Fibroblast of skin of right quadriceps (primary cell): ENCODE measurements around the gene MMP8.
A peak's percentile ranks its signal among the peaks of the same experiment; 100 is the strongest.

ENCODE experiments used
- DNase-seq: peaks from one replicate; pipeline ENCODE4 v3.0.0-alpha.2; 2013

The MMP8 gene

GRCh38 chr11:102722821-102723220 lies 1.9 kb downstream of the MMP8 start:
- no peak for DNase-seq

DNA sequence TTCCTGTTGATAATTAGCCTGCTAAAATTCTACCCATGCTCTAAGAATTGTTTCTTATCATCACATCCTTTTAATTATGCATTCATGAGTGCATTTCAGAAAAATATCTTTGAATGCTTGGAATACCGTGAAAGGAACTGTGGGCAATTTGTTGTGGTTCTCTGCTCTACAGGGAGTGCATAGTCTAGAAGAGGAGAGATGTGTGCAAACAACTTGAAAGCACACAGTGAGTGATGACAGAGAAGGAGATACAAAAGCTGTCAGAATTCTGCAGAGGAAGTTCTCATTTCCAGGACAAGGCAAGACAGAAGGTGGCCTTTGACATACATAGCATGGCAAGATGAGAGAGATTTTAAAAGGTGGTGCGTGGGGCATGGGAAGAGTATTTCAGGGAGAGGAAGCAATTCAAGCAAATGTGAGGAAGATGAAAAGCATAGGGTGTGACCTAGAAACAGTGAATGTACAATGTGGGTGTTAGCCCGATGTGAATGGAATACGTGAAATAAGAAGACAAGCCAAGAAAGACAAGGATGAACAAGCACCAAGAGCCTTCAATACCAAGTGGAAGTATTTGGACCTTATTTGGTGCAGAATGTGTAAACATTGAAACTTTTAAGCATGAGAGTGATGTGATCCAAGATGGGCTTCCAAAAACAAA lies 5.0 kb downstream of the MMP8 start:
- DNase-seq, result peak; percentile 13

DNA sequence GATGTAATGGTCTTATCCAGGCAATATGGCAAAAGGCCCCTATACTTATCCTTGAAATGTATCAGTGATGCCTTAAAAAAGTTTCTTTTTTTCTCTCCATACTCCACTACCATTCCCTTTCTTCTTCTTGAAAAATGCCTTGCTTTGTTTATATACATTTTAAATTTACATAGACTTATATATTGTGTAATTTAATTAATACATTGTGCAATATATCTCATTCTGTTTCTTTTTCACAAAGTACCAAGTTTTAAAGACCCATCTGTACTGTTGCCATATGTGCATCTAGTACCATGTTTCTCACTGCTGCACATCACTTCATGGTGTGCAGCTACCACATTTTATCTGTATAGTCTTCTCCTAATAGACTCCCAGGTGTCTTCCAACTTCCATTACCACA lies 7.5 kb downstream of the MMP8 start:
- DNase-seq, result no peak

DNA sequence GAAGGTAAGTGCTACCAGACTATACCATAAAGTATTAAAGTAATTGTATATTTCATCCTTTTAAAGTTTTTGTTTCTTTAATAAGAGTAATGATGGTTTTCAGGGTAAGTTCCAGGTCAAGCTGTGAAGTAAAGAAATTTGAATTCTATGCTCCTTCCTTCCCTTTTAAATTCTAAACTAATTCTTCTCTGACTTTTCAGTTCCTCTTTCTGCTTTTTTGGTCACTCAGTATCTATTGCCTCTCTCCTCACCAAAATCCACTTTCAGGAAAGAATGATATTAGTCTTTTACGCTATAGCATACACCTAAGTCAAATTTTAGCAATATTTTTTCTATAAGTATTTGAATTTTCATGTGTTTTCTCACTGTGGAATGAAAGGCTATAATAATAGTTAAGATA lies 8.2 kb downstream of the MMP8 start:
- DNase-seq, result no peak

GRCh38 chr11:102712137-102712536 lies 12.6 kb downstream of the MMP8 start:
- no peak for DNase-seq

- DNase-seq, result peak; percentile 8
Observed at GRCh38 chr11:102709201-102709945, 15.4 kb downstream of the MMP8 start.

- no peak for DNase-seq
Observed at GRCh38 chr11:102708654-102709053, 16.1 kb downstream of the MMP8 start.

DNA sequence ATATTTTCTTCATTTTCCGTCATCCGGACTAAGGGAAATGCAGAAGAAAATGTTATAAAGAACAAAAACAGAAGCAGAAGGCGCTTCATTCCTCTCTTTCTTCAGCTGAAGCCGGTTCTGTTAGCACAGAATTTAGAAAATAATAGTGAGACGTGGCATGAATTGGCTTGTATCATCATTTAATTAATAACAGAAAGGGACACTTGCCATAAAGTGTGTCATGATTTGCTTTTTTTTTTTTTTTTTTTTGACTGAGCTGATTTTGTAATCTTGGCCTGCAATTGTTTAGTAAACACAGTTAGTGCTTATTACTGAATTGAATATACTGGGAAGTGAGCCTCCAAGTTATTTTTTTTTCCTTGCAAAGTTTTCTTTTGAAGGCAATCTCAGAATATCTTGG lies 19.1 kb downstream of the MMP8 start, which contains the start of gene MMP27:
MMP27 (minus strand) TSS at position 144 of the 400 bp plus-strand sequence; CDS start at position 89, 55 bp downstream.
- no peak for DNase-seq

DNA sequence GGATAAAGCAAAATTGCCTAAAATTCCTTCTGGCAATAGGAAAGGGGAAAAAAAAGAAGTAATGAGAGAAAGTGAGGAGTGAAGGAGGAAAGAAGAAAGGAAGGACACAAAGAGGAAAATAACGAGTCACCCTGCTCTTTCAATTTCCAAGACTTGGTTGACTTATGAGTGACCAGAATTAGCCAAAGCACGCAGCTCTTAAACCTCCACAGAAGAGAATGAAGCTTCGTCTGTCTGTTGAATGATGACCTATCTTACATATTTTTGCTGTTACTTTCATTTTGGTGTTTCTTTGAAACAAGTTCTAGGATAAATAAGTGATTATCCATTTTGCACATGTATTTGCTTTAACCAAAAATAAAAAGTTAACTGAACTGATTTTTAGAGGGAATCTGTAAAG lies 19.9 kb downstream of the MMP8 start:
- DNase-seq, result no peak

DNA sequence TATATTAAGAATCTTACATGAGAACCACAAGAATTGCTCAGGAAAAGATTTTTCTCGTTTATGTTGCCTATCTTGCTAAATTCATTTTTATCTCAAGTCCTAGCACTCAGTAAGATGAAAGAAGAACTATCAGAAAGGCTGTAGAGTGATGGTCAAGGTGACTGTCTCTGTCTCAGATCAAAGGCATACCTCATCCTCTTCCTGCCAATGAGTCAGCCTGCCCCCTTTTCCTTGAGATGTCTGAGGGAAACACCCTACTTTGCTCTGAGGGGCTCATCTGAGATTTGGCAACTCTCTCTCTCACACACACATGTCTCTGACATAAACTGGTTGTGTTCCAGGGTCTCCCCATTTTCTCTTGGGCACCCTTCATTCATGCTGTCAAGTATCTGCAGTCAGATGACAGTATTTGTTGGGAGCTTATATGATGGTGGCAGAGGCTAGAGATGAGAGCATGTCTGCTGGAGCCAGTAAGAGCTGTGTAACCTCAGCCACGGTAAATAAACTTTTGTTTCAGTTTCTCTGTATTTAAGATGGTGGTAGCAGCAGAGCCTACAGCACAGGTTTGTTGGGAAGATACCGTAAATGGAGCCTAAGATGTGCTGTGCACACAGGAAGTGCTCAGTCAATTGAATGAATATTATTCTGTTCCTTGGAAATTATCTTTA lies 20.8 kb downstream of the MMP8 start:
- no peak for DNase-seq

DNA sequence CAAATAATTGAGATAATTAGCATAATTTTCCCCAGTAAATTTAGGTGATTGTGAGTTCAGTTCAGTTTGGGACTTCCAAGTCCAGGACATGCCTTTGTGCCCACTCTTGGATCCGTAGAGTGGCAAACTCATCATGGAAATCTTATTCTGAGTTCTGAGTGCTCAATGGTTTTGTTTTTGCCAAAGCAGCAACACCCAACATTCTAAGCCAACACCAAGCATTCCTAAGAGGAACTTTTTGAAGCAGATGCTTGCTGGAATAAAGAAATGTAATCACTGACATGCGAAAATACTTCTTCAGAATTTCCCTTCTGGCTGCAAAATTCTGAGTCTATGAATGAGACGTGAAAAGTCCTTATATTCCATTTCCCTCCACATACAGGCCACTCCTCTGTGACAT lies 29.6 kb downstream of the MMP8 start:
- no peak for DNase-seq

DNA sequence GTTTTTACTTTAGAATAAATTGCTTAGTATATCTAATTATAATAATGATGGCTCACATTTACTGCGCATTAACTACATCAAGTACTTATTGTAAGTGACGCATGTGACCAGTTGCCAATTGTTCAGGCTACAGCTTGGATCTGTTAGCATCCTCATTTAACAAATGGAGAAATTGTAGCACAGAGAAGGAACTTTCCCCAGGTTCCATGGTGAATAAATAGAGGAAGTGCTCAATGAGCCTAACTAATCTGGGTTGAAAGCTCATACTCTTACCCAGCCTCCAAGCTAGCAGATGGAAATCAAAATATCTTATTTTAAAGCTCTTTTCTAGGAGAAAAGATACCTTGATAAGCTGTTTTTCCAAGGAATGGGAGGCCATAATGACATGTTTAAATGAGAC lies 39.0 kb downstream of the MMP8 start:
- DNase-seq, result no peak

- DNase-seq, result no peak
Observed at GRCh38 chr11:102685338-102685737, 39.4 kb downstream of the MMP8 start.

- DNase-seq, result no peak
Observed at GRCh38 chr11:102683277-102683676, 41.5 kb downstream of the MMP8 start.

DNA sequence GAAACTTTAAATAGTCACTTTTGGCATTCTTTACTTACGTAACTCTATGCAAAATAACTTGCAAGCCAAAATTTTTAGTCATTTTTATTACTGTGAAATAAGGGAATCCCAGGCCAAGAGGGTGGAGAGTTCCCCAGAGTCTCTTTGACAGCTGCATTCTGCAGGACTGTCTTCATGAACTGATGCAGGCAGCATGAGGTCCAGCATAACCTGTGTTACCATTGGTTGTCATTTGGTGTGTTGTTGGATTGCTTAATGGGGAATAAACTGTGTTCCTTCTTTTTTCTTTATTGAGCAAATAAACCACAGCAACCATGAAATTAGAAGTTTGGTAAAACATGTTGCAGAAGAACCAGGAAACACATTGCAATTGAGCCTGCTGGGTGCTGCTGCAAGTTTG lies 43.8 kb downstream of the MMP8 start:
- peak; percentile 42 for DNase-seq

DNA sequence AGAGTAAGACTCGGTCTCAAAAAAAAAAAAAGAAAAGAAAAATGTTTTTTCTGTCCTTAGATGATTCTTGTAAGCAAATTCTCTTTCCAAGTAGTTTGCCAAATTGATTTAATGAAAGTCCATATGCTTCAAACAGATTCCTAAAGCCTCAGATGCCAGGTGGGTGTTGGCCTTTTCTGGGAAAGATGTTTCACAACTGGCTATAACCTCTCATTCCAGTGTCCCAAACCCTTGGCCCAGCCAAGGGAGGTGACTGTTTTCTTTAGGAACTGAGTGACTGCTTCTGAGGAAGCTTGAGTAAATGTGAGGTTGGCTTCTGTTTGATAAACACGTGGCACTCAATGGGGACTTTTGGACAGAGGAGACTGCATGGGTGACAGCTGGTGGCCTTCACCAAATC lies 46.7 kb downstream of the MMP8 start:
- DNase-seq, result no peak

DNA sequence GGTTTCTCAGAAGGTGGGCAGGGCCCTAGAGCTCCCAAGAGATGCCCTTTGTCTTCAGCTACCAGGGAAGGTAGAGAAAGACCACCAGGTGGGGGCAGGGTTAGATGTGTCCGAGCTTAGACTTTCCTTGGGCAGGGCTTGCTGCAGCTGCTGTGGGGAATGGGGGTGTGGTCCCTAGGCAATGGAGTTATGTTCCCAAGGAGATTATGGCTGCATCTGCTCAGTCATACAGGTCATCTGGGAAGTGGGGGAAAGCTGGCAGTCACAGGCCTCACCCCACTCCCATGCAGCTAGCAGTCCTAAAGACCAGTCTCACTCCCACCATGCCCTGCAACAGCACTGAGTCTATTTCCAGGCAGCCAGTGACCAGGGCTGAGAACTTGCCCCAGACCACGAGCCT lies 48.7 kb downstream of the MMP8 start:
- DNase-seq, result no peak

DNA sequence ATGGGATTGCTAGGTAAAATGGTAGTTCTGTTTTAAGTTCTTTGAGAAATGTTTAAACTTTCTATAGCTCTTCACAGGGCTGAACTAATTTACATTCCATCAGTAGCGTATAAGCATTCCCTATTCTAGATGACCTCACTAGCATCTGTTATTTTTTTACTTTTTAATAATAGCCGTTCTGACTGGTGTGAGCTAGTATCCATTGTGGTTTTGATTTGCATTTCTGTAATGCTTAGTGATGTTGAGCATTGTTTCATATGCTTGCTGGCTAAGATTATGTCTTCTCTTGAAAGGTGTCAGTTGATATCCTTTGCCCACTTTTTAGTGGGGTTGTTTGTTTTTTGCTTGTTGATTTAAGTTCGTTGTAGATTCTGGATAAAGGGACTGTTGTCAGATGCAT lies 55.1 kb downstream of the MMP8 start:
- DNase-seq, result peak; percentile 49

GRCh38 chr11:102666331-102666957 lies 58.3 kb downstream of the MMP8 start:
- peak; percentile 46 for DNase-seq

- no peak for DNase-seq
Observed at GRCh38 chr11:102664001-102664752, 60.6 kb downstream of the MMP8 start.

- no peak for DNase-seq
Observed at GRCh38 chr11:102662607-102663006, 62.1 kb downstream of the MMP8 start.
